Measurements from ENCODE around the gene HCLS1.
"Not testable (repeated sequence)": the region's sequence is repeated elsewhere in the genome, so short reads cannot be mapped to it uniquely, and the experiment has no call there.

The HCLS1 gene

GRCh38 chr3:121654493-121655385 lies 6.0 kb downstream of the HCLS1 start:
- DNase-seq (ENCODE audit: low read depth) = no peak

DNA sequence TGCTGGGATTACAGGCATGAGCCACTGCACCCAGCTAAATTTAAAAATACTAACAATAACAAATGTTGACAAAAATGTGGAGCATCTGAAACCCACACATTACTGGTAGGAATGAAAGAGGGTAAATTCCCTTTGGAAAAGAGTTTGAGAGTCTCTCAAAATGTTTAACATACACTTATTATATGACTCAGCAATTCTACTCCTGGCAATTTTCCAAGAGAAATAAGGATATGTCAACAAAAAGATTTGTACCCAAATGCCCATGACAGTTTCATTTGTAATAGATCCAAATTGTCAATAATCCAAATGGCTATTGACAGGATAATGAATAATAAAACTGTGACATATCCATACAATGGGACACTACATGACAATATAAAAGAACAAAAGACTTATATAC lies 9.0 kb downstream of the HCLS1 start:
- DNase-seq (ENCODE audit: low read depth) = peak; percentile 26

- peak; percentile 61 for DNase-seq (ENCODE audit: low read depth)
These were observed 11.1 kb downstream of the HCLS1 start for GRCh38 chr3:121649645-121650044.

DNA sequence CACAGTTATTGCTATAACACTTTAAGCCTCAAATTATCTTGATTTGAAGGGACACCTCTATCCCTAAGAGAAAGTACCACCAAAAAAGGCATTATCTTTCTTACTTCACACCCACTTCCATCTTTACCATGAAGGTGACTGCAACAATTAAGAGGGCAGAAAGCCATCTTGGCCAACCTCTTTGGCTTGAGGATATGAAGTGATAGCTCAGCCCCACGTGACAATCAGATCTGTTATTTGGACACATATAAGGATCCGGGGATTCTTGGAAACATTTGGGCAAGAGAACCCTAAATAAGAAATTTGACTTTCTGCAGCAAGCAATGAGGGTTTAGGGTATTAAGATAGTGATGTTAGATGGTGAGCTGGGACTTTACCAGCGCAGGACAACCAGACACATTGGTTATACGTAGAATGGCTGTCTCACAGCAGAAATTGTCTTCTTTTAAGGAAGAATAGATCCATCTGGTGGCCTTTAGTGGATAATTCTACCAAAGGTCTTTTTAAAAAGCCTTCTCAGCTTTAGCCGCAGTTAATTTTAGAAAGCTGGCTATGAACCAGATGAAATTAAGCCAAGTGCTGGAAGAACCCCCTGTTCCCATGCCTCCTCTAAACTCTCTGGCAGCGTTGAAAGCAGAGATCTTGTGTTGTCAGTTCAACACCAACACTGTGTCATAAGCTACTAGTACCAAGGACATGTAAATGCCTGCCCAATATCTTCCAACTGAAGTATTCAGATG lies 12.3 kb downstream of the HCLS1 start:
- peak; percentile 27 for DNase-seq (ENCODE audit: low read depth)

DNA sequence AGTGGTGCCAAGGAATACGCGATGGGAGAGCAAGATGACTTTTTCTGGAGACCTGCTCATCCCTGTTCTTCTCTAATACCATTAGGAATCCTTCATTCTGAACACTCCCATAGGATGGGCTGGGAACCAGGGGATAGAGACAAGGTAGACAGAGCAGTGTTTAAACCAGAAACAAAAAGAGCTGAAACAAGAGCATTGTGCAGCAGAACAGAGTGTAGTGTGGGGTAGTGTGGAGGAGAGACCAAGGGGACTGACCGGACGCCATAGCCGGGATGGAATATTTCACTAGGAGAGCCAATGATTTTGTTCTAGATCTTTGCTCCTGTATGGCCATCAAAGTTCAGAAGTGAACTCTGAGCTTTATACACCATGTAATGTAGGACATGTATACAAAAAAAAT lies 15.6 kb downstream of the HCLS1 start:
- no peak for DNase-seq (ENCODE audit: low read depth)

DNA sequence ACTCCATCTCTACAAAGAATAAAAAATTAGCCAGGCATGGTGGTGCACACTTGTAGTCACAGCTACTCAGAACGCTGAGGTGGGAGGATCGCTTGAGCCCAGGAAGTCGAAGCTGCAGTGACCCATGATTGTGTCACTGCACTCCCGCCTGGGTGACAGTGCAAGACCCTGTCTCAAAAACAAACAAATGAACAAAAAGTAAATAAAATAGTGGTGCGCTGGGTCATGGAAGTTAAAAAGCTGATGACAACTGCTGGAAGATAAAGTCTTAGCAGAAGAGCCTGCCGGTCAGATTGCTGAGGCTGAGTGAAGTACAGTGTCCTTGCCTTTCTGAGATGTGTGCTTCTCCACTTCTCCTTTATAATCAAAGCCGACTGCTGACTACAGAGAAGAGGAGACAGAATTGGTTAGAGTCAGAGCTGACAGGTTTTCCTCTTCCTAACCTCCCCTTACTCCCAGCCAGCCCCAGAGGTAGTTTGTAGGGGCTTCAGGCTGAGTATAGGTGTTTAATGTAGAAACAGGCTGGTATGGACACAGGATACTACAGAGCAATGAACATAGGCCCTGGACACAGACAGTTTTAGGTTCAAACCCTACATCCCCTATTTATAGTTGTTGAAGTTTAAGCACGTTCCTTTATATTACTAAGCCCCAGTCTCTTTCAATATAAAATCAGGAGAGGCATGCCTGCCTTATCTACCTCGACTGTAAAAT lies 17.9 kb downstream of the HCLS1 start:
- no peak for DNase-seq (ENCODE audit: low read depth)

DNA sequence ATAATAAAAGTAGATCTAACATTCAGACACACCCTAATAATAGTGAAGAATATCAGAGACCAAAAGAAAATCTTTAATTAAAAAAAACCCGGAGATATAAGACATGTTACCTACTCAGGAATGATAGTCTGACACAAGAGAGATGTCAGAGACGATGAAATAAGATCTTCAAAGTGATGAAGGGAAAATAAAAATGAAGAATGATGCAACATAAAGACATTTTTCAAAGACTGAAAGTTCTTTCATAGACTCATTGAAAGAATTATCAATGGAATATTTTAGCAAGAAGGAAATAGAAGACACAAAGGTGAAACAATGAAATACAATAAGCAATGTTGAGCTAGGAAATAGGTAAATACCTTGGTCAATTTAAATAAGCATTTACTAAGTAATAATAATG lies 19.6 kb downstream of the HCLS1 start:
- no peak for DNase-seq (ENCODE audit: low read depth)

GRCh38 chr3:121637922-121638321 lies 22.8 kb downstream of the HCLS1 start:
- DNase-seq (ENCODE audit: low read depth) = no peak

DNA sequence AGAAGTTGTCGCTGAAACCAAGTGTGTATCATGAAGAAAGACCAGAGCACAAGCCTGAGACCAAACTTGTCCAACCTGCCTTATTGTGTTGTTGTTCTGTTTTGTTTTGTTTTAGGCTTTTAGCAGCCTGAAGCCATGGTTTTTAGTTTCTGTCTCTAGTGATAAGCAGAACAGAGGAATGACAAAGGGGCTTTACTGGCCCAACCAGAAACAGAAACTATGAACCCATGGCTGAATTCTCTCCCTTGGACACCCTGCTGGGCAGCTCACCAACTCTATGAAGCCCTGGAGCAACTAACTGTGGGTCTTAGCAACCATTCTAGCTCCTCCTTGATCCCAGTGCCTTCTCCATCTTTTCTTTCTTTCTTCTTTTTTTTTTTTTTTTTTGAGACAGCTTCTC lies 30.3 kb downstream of the HCLS1 start:
- DNase-seq (ENCODE audit: low read depth) = no peak

DNA sequence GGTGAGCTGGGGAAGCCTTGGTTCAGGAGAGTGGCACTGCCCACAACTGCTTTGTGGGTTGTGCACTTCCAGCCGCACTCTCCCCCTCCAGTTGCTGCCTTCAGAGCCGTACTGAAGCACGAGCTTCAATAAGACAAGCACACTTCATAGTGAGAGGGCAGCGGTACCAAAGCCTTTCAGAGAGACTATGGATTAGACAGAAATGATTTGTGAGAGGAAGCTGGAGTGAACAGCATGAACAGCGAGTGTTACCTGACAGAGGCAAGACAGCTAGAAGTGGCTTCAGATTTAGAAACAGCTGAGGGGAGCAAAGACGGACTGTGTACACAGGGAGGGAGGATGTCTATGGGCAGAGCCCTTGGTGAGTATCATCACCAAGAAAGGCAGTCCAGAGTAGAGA lies 31.1 kb downstream of the HCLS1 start:
- DNase-seq (ENCODE audit: low read depth) = no peak

GRCh38 chr3:121627622-121628021 lies 33.1 kb downstream of the HCLS1 start:
- DNase-seq (ENCODE audit: low read depth) = no peak

DNA sequence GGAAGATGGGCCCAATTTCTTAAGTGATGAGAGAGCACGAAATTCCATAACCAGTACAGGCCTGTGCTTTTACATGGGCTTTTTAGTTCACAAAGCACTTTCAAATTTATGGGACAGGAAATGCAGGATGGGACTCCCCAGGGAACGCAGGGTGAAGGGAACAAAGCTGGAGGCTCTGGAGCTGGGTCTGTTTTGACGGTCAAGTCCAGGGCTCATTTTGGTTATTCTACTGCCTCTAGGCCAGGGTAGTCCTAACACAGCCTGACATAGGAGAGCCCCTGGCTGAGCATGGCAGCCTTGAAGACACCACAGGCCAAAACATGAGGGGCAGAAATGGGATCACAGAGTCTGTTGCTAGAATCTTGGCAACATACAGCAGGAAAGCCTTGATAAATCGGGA lies 33.5 kb downstream of the HCLS1 start:
- no peak for DNase-seq (ENCODE audit: low read depth)

- DNase-seq (ENCODE audit: low read depth) = no peak
These were observed 34.2 kb downstream of the HCLS1 start for GRCh38 chr3:121626495-121626894.

- DNase-seq (ENCODE audit: low read depth) = no peak
These were observed 36.4 kb downstream of the HCLS1 start for GRCh38 chr3:121624147-121624899.

DNA sequence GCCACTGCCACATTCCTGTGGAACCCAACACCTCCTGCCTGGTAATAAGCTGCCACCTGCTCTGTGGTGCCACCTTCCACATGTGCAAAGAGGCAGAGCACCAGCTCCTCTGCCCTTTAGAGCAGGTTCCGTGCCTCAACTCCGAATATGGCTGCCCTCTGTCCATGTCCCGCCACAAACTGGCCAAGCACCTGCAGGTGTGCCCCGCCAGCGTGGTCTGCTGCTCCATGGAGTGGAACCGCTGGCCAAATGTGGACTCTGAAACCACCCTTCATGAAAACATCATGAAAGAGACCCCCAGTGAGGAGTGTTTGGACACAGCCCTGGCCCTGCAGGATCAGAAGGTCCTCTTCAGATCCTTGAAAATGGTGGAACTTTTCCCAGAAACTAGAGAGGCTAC lies 39.2 kb downstream of the HCLS1 start:
- DNase-seq (ENCODE audit: low read depth) = no peak

- no peak for DNase-seq (ENCODE audit: low read depth)
These were observed 41.0 kb downstream of the HCLS1 start for GRCh38 chr3:121619691-121620090.

DNA sequence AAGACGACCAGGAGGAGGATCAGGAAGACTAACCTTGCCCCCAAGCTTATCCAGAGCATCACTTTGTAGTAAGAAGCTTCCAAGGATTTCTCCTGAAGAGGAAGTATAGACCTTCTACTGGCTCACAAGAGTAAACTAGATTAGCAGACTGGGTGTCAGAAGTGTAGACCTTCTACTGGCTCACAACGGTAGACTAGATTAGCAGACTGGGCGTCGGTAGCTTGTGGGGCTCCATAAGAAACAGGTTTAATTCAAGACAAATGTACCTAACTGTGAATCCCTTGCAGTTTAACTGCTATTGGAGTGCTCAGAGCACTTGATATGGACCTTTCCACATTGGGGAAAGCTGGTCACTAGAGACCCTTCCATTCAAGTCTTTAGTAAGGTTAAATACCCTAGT lies 54.6 kb downstream of the HCLS1 start:
- no peak for DNase-seq (ENCODE audit: low read depth)

DNA sequence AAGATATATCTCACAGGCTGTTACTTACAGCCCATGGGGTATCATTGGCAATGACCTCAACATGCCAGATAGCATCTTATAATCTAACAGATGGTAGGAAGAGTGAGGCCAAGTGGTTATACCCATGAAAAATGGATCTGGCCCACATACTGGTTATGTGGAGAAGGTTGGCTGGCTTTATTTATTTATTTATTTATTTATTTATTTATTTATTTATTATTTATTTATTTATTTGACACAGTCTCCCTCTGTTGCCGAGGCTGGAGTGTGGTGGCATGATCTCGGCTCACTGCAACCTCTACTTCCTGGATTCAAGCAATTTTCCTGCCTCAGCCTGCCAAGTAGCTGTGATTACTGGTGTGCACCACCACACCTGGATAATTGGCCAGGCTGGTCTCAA lies 55.9 kb downstream of the HCLS1 start:
- no peak for DNase-seq (ENCODE audit: low read depth)

- no peak for DNase-seq (ENCODE audit: low read depth)
These were observed 59.4 kb downstream of the HCLS1 start for GRCh38 chr3:121601212-121601812.

DNA sequence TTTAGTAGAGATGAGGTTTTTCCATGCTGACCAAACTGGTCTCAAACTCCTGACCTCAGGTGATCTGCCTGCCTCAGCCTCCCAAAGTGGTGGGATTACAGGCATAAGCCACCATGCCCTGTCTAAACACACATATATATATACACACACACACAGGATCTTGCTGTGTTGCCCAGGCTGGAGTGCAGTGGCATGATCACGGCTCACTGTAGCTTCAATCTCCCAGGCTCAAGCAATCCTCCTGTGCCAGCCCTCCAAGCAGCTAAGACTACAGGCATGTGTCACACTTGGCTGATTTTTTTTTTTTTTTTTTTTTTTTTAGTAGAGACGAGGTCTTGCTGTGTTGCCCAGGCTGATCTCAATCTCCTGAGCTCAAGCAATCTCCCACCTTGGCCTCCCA lies 60.8 kb downstream of the HCLS1 start:
- DNase-seq (ENCODE audit: low read depth) = not testable (repeated sequence)

- no peak for DNase-seq (ENCODE audit: low read depth)
These were observed 62.1 kb downstream of the HCLS1 start for GRCh38 chr3:121598564-121598963.
